Endothelial cell of hepatic sinusoid (primary cell): ENCODE results near the gene TIMM22.

ENCODE experiments used
- in situ Hi-C: cut with HindIII; loops from 2 replicates; pipeline ENCODE4 v1.10.0; 2017; ENCODE audit warnings: low sequenced_read_pairs

TIMM22 gene

DNA sequence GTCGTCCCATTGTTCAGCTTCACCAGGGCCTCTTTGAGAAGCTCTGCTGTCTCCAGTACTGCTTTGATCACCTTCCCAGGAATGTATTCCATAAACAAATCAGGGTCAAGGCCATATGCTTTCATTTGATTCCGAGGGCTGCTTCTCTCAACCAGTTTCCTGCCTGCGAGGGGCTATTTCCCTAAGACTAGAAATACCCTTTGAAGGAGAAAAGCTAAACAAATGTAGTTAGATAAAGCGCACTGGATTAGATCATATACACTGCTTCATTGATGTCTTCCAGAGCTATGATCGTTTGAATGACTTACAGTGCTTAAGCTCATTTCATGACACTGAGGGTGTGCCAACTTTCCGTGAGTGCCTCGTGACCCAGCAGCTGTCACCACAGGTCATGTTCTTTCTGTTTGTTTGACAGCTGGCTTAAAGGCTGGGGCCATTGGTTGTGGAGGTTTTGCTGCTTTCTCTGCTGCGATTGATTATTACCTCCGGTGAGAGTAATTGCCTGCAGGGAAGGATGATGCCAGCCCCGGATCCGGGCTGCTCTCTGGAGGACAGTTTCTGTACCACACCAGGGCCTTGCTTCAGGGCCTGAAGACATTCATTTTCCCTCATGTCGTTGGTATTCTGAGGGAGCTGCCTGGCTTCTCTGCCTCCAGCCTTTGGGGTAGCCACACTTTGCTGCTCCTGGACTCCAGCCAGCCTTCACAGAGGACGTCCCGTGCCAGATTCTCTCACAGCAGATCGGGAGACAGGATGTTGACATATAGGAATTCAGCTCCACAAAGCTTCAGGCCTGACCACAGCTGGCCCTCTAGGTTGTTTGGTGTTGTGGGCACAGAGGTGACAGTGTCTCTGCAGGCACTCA is 3.9 kb downstream of the TIMM22 start:
- in situ Hi-C loops, result no loop called here

DNA sequence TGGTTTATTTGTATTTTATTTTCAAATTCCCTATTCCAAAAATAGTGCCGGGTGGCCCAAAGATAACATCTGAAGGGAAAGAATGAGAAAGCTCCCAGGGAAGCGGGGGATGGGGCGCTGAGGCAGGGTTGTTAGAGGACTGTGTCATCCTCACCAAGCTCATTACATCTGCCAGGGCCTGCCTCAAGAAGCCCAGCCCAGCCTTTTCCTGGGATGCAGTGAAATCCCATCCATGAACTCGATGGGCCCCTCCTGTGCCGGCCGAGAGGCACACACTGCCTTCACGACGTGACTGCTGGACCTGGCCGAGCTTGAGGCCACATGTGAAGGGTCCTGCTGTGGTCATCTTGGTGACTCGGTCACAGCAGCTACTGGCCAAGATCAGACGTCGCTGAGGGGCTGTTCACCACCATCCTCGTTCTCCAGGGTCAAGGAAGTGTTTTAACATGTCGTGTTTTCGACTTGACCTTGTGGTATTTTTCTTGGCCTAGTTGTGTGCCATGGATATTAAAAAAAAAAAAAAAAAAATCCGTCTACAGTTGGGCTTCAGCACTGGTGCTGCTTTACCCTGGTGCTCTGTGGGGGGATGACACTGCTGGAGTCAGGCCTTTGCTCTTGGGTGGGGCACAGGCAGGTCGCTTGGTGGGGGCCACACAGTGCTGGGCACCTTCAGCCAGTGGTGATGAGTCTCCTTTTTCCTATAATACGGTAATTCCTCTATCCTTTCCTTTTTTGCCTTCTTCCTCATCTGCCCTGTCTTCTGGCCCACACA is 4.9 kb downstream of the TIMM22 start:
- in situ Hi-C loops, result no loop called here

DNA sequence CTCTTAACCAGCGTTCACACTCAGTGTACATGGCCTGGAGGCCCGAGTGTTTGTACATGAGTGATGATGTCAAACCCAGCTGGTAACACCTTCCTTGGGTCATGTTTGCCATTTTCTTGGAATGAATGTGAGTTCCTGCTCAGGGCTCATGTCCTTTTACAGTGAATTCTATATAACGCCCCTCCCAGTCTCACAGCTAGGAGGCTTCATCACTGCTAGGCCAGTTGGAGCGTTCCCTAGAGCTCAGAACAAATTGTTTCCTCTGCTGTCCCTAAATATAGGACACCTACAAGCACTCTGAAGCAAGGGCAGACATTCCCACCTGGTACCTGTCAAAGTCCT is 5.5 kb downstream of the TIMM22 start:
- in situ Hi-C loops, result no loop called here

DNA sequence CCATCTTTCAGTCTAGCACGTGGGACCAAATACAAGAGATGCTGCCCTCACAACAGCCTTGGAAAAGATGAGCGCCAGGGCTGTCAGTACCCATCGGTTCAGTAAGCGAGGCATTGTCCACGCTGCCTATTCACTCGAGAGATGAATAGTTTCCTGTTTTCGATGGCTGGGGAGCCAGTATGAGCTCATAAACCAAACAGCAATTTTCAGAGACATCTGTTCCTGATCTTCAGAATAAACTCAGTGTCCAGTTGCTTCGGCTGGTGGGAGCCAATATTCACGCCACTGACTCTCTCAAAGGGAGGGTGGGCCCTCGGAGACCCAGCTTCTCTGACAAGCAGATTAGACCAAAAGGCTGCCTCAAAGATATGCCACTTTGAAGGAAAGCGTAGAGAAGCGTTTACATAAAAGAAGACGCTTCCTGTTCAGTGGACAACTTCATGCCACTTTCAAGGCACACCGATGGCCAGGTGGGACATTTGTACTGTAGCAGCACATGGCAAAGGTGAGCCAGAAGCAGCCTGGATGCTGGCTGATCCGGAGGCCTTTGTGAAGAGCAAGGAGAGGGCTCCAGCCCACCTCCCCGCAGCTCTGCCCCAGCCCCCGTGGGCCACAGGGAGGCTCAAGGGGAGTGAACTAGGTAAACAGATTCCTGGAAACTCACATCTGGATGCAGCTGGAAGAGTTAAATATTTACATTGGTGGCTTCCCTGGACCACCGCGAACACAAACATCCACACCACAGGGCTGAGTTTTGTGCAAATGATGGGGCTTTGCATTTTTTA is 6.0 kb downstream of the TIMM22 start:
- in situ Hi-C loops, result no loop called here

DNA sequence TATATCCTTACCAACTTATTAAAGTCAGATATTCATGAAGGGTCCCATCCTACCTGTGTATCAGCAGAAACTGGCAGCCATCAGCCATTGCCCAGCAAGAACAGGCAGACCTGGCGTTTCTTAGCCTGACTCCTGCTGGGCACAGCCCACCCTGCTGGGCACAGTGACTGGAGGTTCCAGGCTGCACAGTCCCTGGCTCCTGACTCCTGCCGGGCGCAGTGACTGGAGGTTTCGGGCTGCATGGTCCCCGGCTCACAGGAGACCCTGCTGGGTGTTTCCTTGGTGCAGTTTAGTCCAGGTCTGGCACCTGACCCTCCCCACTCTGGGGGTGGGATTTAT is 6.7 kb downstream of the TIMM22 start:
- in situ Hi-C loops, result no loop called here

- in situ Hi-C loops, result no loop called here
These were observed 7.2 kb downstream of the TIMM22 start for GRCh38 chr17:1003972-1004768.

DNA sequence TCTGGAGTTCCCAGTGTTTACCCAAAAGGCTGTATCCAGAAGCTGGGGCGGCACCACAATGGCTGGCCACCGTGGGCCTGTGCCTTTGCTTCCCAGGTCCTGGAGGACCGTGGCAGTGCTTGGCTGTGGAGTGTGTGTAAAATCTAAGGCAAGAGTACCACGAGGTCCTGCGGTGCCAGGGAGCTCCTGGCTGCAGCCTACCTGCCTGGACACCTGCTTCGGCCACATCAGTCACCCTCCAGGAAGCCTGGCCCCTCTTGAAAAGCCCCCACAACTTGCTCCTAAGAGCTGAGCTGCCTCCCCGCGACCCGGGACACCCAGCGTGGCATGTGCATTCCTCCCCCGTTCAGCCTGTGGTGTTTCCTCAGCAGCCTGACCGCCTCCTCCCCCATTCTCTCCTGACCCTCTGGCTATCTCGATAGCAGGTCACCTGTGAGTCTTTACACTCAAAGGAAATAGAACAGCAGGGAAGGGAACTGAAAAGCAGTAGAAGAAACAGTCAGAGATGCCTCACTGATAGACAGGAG is 7.9 kb downstream of the TIMM22 start:
- in situ Hi-C loops, result no loop called here

DNA sequence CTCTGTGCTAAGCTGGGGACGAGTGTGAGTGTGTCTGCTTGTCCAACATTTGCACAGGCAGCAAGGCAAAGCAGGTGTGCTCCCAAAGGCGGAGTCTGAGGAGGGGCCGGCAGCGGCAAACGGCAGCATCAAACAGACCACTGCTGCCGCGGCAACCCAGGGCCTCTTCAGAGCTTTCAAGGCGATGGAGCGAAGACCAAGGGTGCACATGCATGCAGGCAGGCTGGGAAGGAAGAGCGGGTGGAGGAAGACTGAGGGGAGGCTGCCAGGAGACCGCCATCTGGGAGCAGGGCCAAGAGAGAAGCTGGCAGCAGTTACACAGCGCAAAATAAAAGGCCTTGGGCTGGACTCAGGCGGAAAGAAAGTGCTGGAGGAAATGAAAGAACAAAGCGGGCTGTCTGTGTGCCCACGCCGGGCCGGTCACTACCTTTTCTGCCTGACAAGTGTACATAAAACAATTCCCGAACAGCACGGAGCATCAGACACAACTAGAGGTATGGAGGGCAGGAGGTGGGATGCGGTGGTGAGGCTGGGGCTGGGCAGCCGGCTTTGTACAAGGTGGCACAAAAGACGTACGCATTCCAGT is 8.5 kb downstream of the TIMM22 start:
- in situ Hi-C loops, result no loop called here

DNA sequence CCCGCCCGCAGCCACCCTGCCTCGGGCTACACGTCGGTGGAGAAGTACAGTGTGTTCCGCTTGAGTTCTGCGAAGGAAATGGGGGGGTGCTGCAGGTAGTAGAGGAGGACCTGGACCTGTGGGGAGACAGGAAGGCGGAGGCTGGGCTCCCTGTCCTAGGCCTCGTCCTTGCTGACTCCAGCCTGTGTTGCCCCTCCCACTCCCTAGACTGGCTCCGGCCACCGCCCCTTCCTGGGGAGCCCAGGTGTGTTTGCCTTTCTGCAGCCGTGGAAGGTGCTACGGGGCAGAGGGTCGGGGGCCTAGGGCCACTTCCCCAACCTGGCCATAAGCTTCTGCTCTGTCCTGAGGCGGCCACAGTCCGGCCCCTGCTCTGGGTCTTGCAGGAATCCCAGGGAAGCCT is 9.1 kb downstream of the TIMM22 start:
- in situ Hi-C loops, result no loop called here

DNA sequence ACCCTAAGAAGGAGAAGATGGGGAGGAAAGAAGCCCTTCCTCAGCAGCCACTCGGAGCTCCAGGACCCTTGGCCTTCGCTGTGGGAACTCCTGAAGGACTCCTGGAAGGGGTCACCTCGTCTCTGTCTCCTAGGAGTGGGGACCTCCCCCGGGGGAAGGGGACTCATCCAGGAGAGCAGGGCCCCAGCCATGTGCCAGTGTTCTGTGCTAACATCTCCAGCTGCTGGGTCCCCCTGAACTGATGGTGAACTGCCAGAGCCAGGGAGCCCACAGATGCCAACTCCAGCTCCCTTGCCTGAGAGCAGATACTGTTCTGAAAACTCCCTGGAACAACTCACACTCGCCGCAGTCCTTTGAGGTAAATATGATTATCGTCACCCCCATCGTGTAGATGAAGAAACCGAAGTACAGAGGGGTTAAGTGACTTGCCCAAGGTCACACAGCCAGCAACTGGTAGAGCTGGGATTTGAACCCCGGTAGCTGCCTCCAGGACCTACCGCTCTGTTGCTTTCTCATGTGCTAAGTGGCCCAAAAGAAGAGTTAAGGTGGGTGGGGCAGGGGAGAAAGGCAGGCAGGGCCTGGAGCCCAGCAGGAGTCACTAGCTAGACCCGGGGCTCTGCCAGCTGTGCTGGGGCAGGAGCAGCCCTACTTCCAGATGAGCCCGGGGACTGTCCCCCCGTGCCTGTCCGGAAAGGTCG is 10.5 kb downstream of the TIMM22 start:
- in situ Hi-C loops, result no loop called here

GRCh38 chr17:1008008-1008761 is 11.3 kb downstream of the TIMM22 start:
- in situ Hi-C loops, result no loop called here

GRCh38 chr17:1009229-1010085 is 12.5 kb downstream of the TIMM22 start:
- in situ Hi-C loops, result no loop called here

- in situ Hi-C loops, result no loop called here
These were observed 13.1 kb downstream of the TIMM22 start for GRCh38 chr17:1010086-1010450.

DNA sequence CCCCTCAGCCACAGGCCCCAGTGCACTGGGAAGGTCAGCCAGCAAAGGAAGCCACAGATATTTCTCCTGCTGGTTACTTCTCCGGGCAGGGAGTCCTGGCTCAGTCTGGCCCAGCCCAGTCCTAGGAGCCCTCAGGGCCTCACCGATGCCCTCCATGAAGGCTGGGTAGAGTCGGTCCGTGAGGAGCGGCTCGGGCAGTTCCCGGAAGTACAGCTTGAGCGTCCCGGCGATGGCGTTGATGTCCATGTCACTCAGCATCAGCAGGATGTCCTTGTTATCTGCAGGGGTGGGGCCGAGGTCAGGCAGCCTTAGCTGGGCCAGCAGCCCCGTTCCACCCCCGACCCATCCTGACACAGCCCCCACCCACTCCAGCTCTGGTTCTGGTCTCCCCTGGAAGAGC is 13.7 kb downstream of the TIMM22 start:
- in situ Hi-C loops, result no loop called here

- in situ Hi-C loops, result no loop called here
These were observed 14.2 kb downstream of the TIMM22 start for GRCh38 chr17:1011138-1011537.

DNA sequence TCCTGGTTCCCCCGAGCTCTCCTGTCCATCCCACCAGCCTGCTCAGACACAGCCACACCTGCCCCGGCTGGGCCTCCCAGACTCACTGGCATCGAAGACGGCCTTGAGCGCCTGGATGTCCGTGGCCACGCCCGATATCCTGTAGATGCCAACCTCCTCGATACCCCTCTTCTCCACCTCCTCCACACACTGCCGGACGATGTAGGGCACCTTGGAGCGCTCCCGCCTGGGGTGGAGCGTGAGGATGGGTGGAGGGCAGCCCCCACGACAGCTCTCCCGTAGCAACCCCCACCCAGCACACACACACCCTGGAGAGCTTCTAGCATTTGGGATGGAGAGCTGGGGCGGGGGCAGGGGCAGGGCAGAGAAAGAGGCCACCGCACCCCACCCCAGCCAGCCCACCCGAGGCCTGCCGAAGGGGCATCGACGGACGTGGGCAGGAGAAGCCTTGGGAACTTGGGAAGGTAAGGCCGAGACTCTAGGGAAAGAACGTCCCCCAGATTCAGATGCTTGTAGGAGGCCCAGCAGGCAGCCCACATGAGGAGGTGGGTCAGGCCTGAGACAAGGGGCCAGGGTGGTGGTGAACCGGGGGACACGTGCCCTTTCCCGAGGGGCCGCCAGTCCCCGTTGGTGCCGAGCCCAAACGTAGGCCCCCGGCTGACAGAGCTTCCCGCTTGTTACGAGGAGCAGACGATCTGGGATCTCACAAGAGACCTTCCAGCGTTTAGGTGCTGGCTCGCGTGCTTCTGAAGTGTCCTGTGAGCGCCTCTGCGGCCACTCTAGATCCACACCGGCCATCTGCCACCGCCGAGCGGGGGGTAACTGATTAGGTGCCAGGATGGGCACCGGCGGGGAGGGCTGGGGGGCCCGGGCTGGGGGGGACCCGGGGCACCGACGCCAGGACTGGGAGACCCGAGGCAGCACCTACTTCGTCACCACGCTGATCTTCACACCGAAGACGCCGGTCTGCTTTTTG is 15.1 kb downstream of the TIMM22 start:
- in situ Hi-C loops, result no loop called here
